Measurements from ENCODE around the gene CYP2C9. TPM values are rescaled to one million over a fixed set of nuclear protein-coding genes. Genes with fewer than 3 reads are reported as not detected.
"Not testable (repeated sequence)": the region's sequence is repeated elsewhere in the genome, so short reads cannot be mapped to it uniquely, and the experiment has no call there.

Gene CYP2C9
- total RNA-seq, 1 experiment from 2014 or later = 0.41 TPM

DNA sequence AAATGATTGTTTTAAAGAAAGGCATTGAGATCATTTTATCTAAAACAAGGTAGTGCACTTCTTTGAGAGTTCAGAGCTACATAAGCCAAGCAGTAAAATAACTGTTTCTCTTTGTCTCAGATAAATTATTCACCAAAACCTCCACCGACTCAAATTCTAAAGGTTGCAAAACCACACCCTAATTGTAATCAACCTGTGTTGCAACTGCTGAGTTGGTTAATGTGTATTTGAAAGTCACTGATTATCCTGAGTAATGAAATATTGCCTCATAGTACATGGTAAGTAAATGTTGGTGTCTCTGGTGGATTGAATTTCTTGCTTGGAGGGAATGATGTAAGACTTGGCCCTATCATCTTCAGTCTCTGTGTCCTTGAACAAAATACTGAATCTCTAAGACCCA lies 35.9 kb upstream of the CYP2C9 start:
- H3K27ac ChIP-seq (ENCODE audit: low read length) = no peak overlapping the region
- in situ Hi-C loops (cut with HindIII; ENCODE audit: low pct_unique_long_range_greater_than_20kb, low sequenced_read_pairs) = no loop called here
- H3K4me3 ChIP-seq (ENCODE audit: low read depth in 2 of 2, low read length in 2 of 2) = no peak overlapping the region
- no peak for ATAC-seq
- no peaks in the 10 kb centered on the region for H3K4me1 ChIP-seq (ENCODE audit: control insufficient read depth, insufficient read depth, low read length)
- TF ChIP-seq, protein P1, sequence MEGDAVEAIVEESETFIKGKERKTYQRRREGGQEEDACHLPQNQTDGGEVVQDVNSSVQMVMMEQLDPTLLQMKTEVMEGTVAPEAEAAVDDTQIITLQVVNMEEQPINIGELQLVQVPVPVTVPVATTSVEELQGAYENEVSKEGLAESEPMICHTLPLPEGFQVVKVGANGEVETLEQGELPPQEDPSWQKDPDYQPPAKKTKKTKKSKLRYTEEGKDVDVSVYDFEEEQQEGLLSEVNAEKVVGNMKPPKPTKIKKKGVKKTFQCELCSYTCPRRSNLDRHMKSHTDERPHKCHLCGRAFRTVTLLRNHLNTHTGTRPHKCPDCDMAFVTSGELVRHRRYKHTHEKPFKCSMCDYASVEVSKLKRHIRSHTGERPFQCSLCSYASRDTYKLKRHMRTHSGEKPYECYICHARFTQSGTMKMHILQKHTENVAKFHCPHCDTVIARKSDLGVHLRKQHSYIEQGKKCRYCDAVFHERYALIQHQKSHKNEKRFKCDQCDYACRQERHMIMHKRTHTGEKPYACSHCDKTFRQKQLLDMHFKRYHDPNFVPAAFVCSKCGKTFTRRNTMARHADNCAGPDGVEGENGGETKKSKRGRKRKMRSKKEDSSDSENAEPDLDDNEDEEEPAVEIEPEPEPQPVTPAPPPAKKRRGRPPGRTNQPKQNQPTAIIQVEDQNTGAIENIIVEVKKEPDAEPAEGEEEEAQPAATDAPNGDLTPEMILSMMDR (IDR thresholded peaks at IDR 0.05) = no peak
- no peak for TF ChIP-seq POLR2AphosphoS5 (IDR thresholded peaks at IDR 0.05; ENCODE audit: low read depth, low read length)
- TF ChIP-seq, protein P2, sequence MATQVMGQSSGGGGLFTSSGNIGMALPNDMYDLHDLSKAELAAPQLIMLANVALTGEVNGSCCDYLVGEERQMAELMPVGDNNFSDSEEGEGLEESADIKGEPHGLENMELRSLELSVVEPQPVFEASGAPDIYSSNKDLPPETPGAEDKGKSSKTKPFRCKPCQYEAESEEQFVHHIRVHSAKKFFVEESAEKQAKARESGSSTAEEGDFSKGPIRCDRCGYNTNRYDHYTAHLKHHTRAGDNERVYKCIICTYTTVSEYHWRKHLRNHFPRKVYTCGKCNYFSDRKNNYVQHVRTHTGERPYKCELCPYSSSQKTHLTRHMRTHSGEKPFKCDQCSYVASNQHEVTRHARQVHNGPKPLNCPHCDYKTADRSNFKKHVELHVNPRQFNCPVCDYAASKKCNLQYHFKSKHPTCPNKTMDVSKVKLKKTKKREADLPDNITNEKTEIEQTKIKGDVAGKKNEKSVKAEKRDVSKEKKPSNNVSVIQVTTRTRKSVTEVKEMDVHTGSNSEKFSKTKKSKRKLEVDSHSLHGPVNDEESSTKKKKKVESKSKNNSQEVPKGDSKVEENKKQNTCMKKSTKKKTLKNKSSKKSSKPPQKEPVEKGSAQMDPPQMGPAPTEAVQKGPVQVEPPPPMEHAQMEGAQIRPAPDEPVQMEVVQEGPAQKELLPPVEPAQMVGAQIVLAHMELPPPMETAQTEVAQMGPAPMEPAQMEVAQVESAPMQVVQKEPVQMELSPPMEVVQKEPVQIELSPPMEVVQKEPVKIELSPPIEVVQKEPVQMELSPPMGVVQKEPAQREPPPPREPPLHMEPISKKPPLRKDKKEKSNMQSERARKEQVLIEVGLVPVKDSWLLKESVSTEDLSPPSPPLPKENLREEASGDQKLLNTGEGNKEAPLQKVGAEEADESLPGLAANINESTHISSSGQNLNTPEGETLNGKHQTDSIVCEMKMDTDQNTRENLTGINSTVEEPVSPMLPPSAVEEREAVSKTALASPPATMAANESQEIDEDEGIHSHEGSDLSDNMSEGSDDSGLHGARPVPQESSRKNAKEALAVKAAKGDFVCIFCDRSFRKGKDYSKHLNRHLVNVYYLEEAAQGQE (IDR thresholded peaks at IDR 0.05; ENCODE audit: insufficient read depth in 1 of 2, low read depth in 2 of 2, low read length in 1 of 2) = no peak
- TF ChIP-seq TCF7L2 (IDR thresholded peaks at IDR 0.05; ENCODE audit: low read depth, low read length) = no peak
- TF ChIP-seq SIN3A (IDR thresholded peaks at IDR 0.05; ENCODE audit: borderline replicate concordance, insufficient read depth, low read depth, low read length) = no peak
- ChIA-PET POLR2A (no interaction called here), CTCF (no interaction called here)
- no peak for DNase-seq (ENCODE audit: low read depth, low spot score)
- no peaks in the 10 kb centered on the region for H3K36me3 ChIP-seq (ENCODE audit: control insufficient read depth, insufficient read depth, low read length)
- intact Hi-C loops (cut with micrococcal nuclease; ENCODE audit: unreplicated experiment) = no loop called here
- peaks cover 2% of the 10 kb centered on the region; the same call in 1 of the 2 replicates for H3K27me3 ChIP-seq (ENCODE audit: control insufficient read depth, insufficient read depth, low read length)
- no peaks in the 10 kb centered on the region for H3K9me3 ChIP-seq (ENCODE audit: control insufficient read depth, insufficient read depth, low read depth, low read length)
- no TSS peak for BruUV-seq (replicated peaks)

DNA sequence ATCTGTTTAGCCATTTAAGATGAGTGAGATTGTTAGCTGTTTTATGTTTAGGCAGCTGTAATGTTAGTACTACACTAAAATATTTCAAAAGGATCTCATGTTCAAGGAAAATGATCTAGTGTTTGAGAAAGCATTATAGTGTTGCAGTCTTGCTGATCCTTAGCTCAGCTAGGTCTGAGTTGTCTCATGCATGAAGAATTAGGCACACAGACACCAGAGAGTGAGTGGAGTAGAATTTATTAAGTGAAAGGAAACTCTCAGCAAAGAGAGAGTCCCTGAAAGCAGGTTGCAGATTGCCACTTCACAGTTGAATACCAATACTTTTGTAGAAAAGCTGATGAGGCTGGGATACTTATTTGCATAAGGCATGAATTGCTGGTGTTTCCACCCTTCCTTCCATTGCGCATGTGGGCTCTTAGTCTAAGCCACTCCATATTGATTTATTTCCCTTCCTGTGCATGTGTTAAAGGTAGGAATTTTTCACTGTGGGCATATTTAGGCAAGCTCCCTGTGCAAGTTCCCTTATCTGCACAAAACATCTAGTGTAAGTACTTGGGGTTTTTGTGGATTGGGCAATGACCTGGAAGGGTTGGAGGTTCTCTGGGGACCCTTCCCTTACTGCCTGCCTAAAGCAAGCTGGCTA lies 33.8 kb upstream of the CYP2C9 start:
- POLR2A ChIA-PET; H3K27me3 ChIP-seq (ENCODE audit: control insufficient read depth, insufficient read depth, low read length); H3K4me1 ChIP-seq (ENCODE audit: control insufficient read depth, insufficient read depth, low read length); DNase-seq (ENCODE audit: low read depth, low spot score); H3K27ac ChIP-seq (ENCODE audit: low read length); in situ Hi-C loops (cut with HindIII; ENCODE audit: low pct_unique_long_range_greater_than_20kb, low sequenced_read_pairs); H3K4me3 ChIP-seq (ENCODE audit: low read depth in 2 of 2, low read length in 2 of 2); H3K9me3 ChIP-seq (ENCODE audit: control insufficient read depth, insufficient read depth, low read depth, low read length); CTCF ChIA-PET; ATAC-seq; intact Hi-C loops (cut with micrococcal nuclease; ENCODE audit: unreplicated experiment); BruUV-seq (replicated peaks); H3K36me3 ChIP-seq (ENCODE audit: control insufficient read depth, insufficient read depth, low read length): not testable (repeated sequence)

DNA sequence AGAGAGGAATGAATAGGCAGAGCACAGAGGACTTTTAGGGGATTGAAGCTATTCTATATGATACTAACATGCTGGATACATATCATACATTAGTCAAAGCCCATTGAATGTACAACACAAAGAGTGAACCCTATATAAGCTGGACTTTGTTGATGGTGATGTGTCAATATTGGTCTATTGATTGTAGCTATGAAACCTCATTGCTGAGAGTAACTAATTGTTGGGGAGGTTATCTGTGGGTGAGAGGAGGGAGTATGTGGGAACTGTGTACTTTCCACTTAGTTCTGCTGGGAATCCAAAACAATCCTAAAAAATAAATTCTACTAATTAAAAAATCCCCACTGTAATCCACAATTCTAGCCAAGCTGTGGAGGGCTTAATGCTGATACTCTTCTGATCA lies 22.0 kb upstream of the CYP2C9 start:
- Histone ChIP-seq H3K4me3 (ENCODE audit: low read depth in 2 of 2, low read length in 2 of 2) (no peak overlapping the region), H3K9me3 (ENCODE audit: control insufficient read depth, insufficient read depth, low read depth, low read length) (no peaks in the 10 kb centered on the region), H3K27me3 (ENCODE audit: control insufficient read depth, insufficient read depth, low read length) (no peaks in the 10 kb centered on the region), H3K27ac (ENCODE audit: low read length) (no peak overlapping the region), H3K4me1 (ENCODE audit: control insufficient read depth, insufficient read depth, low read length) (no peaks in the 10 kb centered on the region), H3K36me3 (ENCODE audit: control insufficient read depth, insufficient read depth, low read length) (no peaks in the 10 kb centered on the region)
- DNase-seq (ENCODE audit: low read depth, low spot score) (no peak), ATAC-seq (no peak)
- no TSS peak for BruUV-seq (replicated peaks)
- intact Hi-C loops (cut with micrococcal nuclease; ENCODE audit: unreplicated experiment) = no loop called here
- POLR2A ChIA-PET = no interaction called here
- no peak for TF ChIP-seq SIN3A (IDR thresholded peaks at IDR 0.05; ENCODE audit: borderline replicate concordance, insufficient read depth, low read depth, low read length)
- CTCF ChIA-PET = no interaction called here
- in situ Hi-C loops (cut with HindIII; ENCODE audit: low pct_unique_long_range_greater_than_20kb, low sequenced_read_pairs) = no loop called here

Data from Panc1 (cell line).